HCT116 (cell line): ENCODE measurements around the gene STIM2. TPM values are rescaled to one million over a fixed set of nuclear protein-coding genes. Genes with fewer than 3 reads are reported as not detected.

Source experiments
- ATAC-seq: fragments of 200-7000 bp; cut with Tn5 transposase; 2 replicates; pipeline ENCODE4 v1.9.1; 2020; ENCODE audit warnings: mild to moderate bottlenecking, moderate library complexity
- BruUV-seq: library from RNA; stranded (reverse); fragments of 400-500 nt; replicated peaks from 2 replicates; lab custom pipeline; 2021; lab: Mats Ljungman, UMichigan
- CTCF ChIA-PET: fragments of 300-600 bp; sonication (Branson Sonifier 250); formaldehyde crosslinking; loops from one replicate; lab custom pipeline; 2021; ENCODE audit warnings: antibody characterized with exemption; lab: Charles Lee
- POLR2A ChIA-PET: fragments of 300-600, 350-600 bp; sonication (Branson Sonifier 250); formaldehyde crosslinking; loops from one replicate; lab custom pipeline; 2021; ENCODE audit warnings: antibody characterized with exemption; lab: Charles Lee
- RAD21 ChIA-PET, 2 experiments: fragments of 300-600 bp; sonication (Branson Sonifier 250); formaldehyde crosslinking; loops; one replicate each; lab custom pipeline; 2023; ENCODE audit warnings: low total read pairs in 2 of 2; ENCODE audit not compliant: uncharacterized antibody in 2 of 2, unreplicated experiment in 2 of 2, low non-redundant PET in 1 of 2; lab: Charles Lee
- DNase-seq: peaks from one replicate; pipeline ENCODE4 v3.0.0-alpha.2; 2010; ENCODE audit warnings: low read depth, low spot score
- H2AFZ ChIP-seq: fragments of 200-600 bp; shearing (Covaris generic), sonication (generic); 2 replicates; pipeline ENCODE4 v1.6.1; 2017; ENCODE audit warnings: low read depth, mixed run types, mixed read lengths, antibody characterized with exemption, low read length; ENCODE audit not compliant: poor library complexity, severe bottlenecking
- H3K27ac ChIP-seq: 2 replicates; pipeline ENCODE4 v1.5.1; 2012; ENCODE audit warnings: low read depth, low read length
- H3K27me3 ChIP-seq: fragments of 200-600 bp; sonication (generic); 2 replicates; pipeline ENCODE4 v1.6.1; 2016; ENCODE audit warnings: mixed run types, low read length, mixed read lengths; ENCODE audit not compliant: insufficient read depth
- H3K36me3 ChIP-seq, 2 experiments: fragments of 200-500 bp in 1 of 2; fragments of 200-600 bp in 1 of 2; sonication (Bioruptor generic) in 1 of 2; sonication (generic) in 1 of 2; 2 replicates each; pipeline versions ENCODE4 v1.5.1 to v1.6.1; 2014 to 2016; ENCODE audit warnings: low read length in 2 of 2, inconsistent platforms in 1 of 2, mixed read lengths in 1 of 2, mixed run types in 1 of 2; ENCODE audit not compliant: insufficient read depth in 2 of 2, control insufficient read depth in 1 of 2
- H3K4me1 ChIP-seq, 2 experiments: fragments of 200-600 bp in 1 of 2; sonication (generic) in 1 of 2; 2 replicates each; pipeline versions ENCODE4 v1.5.1 to v1.6.1; 2012 to 2017; ENCODE audit warnings: low read length in 2 of 2, inconsistent platforms in 1 of 2, mild to moderate bottlenecking in 1 of 2, mixed read lengths in 1 of 2, mixed run types in 1 of 2, moderate library complexity in 1 of 2; ENCODE audit not compliant: insufficient read depth in 2 of 2, control insufficient read depth in 1 of 2
- H3K4me2 ChIP-seq: fragments of 200-600 bp; sonication (generic); 2 replicates; pipeline ENCODE4 v1.6.1; 2017; ENCODE audit warnings: mixed run types, low read length, mixed read lengths
- H3K4me3 ChIP-seq, 2 experiments: fragments of 200-600 bp in 1 of 2; sonication (generic) in 1 of 2; replicated peaks in 1 of 2; 2 replicates each; pipeline ENCODE4 v1.5.1; 2011 to 2016; ENCODE audit warnings: low read length in 2 of 2, control low read depth in 1 of 2, low read depth in 1 of 2, mild to moderate bottlenecking in 1 of 2, mixed read lengths in 1 of 2, mixed run types in 1 of 2
- H3K79me2 ChIP-seq: fragments of 200-600 bp; sonication (generic); 2 replicates; pipeline ENCODE4 v1.6.1; 2017; ENCODE audit warnings: mild to moderate bottlenecking, mixed run types, low read length, moderate library complexity, mixed read lengths; ENCODE audit not compliant: insufficient read depth
- H3K9ac ChIP-seq: fragments of 200-600 bp; sonication (generic); 2 replicates; pipeline ENCODE4 v1.6.1; 2016; ENCODE audit warnings: low read length, mixed read lengths
- H3K9me2 ChIP-seq: fragments of 200-600 bp; sonication (generic), shearing (Covaris generic); 2 replicates; pipeline ENCODE4 v1.6.1; 2017; ENCODE audit warnings: mixed run types, mild to moderate bottlenecking, moderate library complexity; ENCODE audit not compliant: insufficient read depth
- H3K9me3 ChIP-seq, 2 experiments: fragments of 200-500 bp in 1 of 2; fragments of 200-600 bp in 1 of 2; sonication (Bioruptor generic) in 1 of 2; sonication (generic) in 1 of 2; 2 replicates each; pipeline ENCODE4 v1.6.1; 2014 to 2017; ENCODE audit warnings: low read length in 2 of 2, mixed read lengths in 2 of 2, inconsistent platforms in 1 of 2, low read depth in 1 of 2, mild to moderate bottlenecking in 1 of 2, mixed run types in 1 of 2, moderate library complexity in 1 of 2; ENCODE audit not compliant: control insufficient read depth in 1 of 2, insufficient read depth in 1 of 2
- H4K20me1 ChIP-seq: fragments of 200-600 bp; sonication (generic), shearing (Covaris generic); 2 replicates; pipeline ENCODE4 v1.6.1; 2017; ENCODE audit warnings: mixed run types, mild to moderate bottlenecking, moderate library complexity; ENCODE audit not compliant: insufficient read depth
- EZH2 ChIP-seq: fragments of 200-600 bp; sonication (generic); IDR thresholded peaks from 2 replicates; pipeline ENCODE4 v1.6.1; 2017; ENCODE audit warnings: antibody characterized with exemption, mixed run types
- RAD21 ChIP-seq: IDR thresholded peaks from 2 replicates; pipeline ENCODE4 v1.6.1; 2012; ENCODE audit warnings: low read depth, mild to moderate bottlenecking
- SRF ChIP-seq: IDR thresholded peaks from 2 replicates; pipeline ENCODE4 v1.6.1; 2012; ENCODE audit warnings: low read depth
- TCF7L2 ChIP-seq: IDR thresholded peaks from 2 replicates; pipeline ENCODE4 v1.7.0; 2011; ENCODE audit warnings: borderline replicate concordance, inconsistent platforms; ENCODE audit not compliant: insufficient read depth, insufficient read length; ENCODE audit errors: extremely low read depth
- YY1 ChIP-seq: IDR thresholded peaks from 2 replicates; pipeline ENCODE4 v1.6.1; 2011; ENCODE audit warnings: low read length, low read depth, moderate library complexity, mild to moderate bottlenecking; ENCODE audit not compliant: insufficient replicate concordance; ENCODE audit errors: extremely low read depth
- ZNF274 ChIP-seq: fragments of 200-500 bp; sonication (Bioruptor generic); IDR thresholded peaks from 2 replicates; pipeline ENCODE4 v1.6.1; 2014; ENCODE audit warnings: mild to moderate bottlenecking, low read depth, low read length, inconsistent platforms
- intact Hi-C: fragments of 100-400 bp; cut with micrococcal nuclease; formaldehyde crosslinking; loops from 2 replicates; pipeline ENCODE4 v1.10.0; 2022
- total RNA-seq: library from RNA; stranded (reverse); gene quantifications from one replicate; pipeline ENCODE4 v1.2.1, GENCODE V29; 2021; ENCODE audit not compliant: unreplicated experiment
- TF ChIP-seq, protein P1 (sequence below), 3 experiments: fragments of 200-600 bp in 1 of 3; sonication (generic) in 1 of 3; IDR thresholded peaks in 2 of 3; conservative IDR thresholded peaks in 1 of 3; 2 replicates each; pipeline ENCODE4 v1.5.1; 2012 to 2017; ENCODE audit warnings: low read depth in 2 of 3, low read length in 2 of 3, antibody characterized with exemption in 1 of 3, borderline replicate concordance in 1 of 3, control low read depth in 1 of 3, mild to moderate bottlenecking in 1 of 3, mixed read lengths in 1 of 3, mixed run types in 1 of 3, moderate library complexity in 1 of 3; ENCODE audit not compliant: insufficient read depth in 1 of 3
- TF ChIP-seq, protein P2 (sequence below): IDR thresholded peaks from 2 replicates; pipeline ENCODE4 v1.6.1; 2011; ENCODE audit warnings: mild to moderate bottlenecking, low read length, moderate library complexity; ENCODE audit not compliant: insufficient replicate concordance; ENCODE audit errors: extremely low read depth

The STIM2 gene
- total RNA-seq, 1 experiment from 2014 or later = 65.9 TPM

DNA sequence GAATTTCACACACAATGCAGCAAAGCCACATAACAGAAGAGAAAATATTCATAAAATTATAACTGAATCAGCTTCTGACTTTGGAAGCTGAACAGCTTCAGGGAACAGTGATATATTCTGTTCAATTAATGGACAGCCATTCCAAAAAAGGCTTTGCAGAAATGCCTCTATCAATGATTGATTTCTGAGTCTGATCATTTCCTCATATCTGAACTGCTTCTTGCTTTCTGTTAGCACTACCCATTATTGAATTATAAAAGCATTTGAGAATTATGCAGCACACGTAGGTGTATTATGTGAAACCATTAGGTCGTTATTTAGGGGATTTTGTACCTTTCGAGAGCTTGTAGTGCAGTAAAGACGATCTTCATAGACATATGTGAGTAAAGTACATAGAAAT, 159.6 kb downstream of the STIM2 start:
- H3K27me3 ChIP-seq = no peaks in the 10 kb centered on the region
- no peak for DNase-seq
- no peak overlapping the region for H2AFZ ChIP-seq
- ChIA-PET RAD21 (no interaction called here), POLR2A (no interaction called here)
- H3K27ac ChIP-seq = no peak overlapping the region
- H4K20me1 ChIP-seq = no peaks in the 10 kb centered on the region
- BruUV-seq = no TSS peak
- H3K9me2 ChIP-seq = no peaks in the 10 kb centered on the region
- intact Hi-C loops = no loop called here
- peaks cover 0 to 6% of the 10 kb centered on the region in 2 experiments; a peak in 2 of 4 replicates for H3K36me3 ChIP-seq
- H3K9ac ChIP-seq = no peak overlapping the region
- no peak overlapping the region for H3K4me3 ChIP-seq
- no peaks in the 10 kb centered on the region for H3K4me1 ChIP-seq
- H3K9me3 ChIP-seq = no peaks in the 10 kb centered on the region
- no peak overlapping the region for H3K4me2 ChIP-seq
- TF ChIP-seq RAD21 (no peak), TCF7L2 (no peak)
- TF ChIP-seq, protein P1, sequence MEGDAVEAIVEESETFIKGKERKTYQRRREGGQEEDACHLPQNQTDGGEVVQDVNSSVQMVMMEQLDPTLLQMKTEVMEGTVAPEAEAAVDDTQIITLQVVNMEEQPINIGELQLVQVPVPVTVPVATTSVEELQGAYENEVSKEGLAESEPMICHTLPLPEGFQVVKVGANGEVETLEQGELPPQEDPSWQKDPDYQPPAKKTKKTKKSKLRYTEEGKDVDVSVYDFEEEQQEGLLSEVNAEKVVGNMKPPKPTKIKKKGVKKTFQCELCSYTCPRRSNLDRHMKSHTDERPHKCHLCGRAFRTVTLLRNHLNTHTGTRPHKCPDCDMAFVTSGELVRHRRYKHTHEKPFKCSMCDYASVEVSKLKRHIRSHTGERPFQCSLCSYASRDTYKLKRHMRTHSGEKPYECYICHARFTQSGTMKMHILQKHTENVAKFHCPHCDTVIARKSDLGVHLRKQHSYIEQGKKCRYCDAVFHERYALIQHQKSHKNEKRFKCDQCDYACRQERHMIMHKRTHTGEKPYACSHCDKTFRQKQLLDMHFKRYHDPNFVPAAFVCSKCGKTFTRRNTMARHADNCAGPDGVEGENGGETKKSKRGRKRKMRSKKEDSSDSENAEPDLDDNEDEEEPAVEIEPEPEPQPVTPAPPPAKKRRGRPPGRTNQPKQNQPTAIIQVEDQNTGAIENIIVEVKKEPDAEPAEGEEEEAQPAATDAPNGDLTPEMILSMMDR (IDR thresholded peaks at IDR 0.05 in 2 of 3, conservative IDR thresholded peaks at IDR 0.05 in 1 of 3; ENCODE audit: borderline replicate concordance in 1 of 3, insufficient read depth in 1 of 3, low read depth in 2 of 3, low read length in 2 of 3) = no peak
- TF ChIP-seq, all 23 proteins: peak for 0
- no peak for ATAC-seq
- CTCF ChIA-PET = no interaction called here
- no peaks in the 10 kb centered on the region for H3K79me2 ChIP-seq

DNA sequence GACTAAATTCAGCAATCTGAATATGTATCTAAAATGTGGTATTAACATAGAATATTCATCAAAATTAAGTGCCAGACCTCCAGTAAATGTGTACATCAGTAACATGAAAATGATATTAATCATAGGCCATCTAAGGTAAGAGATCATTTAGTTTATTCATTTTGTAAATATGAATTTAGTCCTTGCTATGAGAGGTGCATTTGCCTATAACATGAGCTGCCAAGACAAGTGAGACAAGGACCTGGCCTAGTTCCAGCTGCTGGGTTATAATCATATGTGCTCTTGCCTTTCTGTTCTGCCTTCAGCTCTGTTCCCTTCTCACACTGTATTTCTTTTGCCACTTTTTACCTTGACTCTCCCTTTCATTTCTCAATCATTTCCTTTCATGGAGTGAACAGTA, 160.0 kb downstream of the STIM2 start:
- POLR2A ChIA-PET = no interaction called here

More for the DNA sequence above, 160.0 kb downstream of the STIM2 start:
- ChIA-PET CTCF (no interaction called here), RAD21 (no interaction called here)
- Histone ChIP-seq H3K36me3 (peaks cover 0 to 6% of the 10 kb centered on the region in 2 experiments; a peak in 2 of 4 replicates), H2AFZ (no peak overlapping the region), H3K4me1 (no peaks in the 10 kb centered on the region), H3K9me3 (no peaks in the 10 kb centered on the region), H3K27ac (no peak overlapping the region), H3K79me2 (no peaks in the 10 kb centered on the region), H3K4me2 (no peak overlapping the region), H3K9me2 (no peaks in the 10 kb centered on the region), H3K27me3 (no peaks in the 10 kb centered on the region), H3K4me3 (no peak overlapping the region), H4K20me1 (no peaks in the 10 kb centered on the region), H3K9ac (no peak overlapping the region)
- ATAC-seq (no peak), DNase-seq (no peak)
- intact Hi-C loops = no loop called here
- BruUV-seq = no TSS peak
- no peak for TF ChIP-seq EZH2
- TF ChIP-seq YY1 = no peak
- no peak for TF ChIP-seq SRF
- TF ChIP-seq, protein P2, sequence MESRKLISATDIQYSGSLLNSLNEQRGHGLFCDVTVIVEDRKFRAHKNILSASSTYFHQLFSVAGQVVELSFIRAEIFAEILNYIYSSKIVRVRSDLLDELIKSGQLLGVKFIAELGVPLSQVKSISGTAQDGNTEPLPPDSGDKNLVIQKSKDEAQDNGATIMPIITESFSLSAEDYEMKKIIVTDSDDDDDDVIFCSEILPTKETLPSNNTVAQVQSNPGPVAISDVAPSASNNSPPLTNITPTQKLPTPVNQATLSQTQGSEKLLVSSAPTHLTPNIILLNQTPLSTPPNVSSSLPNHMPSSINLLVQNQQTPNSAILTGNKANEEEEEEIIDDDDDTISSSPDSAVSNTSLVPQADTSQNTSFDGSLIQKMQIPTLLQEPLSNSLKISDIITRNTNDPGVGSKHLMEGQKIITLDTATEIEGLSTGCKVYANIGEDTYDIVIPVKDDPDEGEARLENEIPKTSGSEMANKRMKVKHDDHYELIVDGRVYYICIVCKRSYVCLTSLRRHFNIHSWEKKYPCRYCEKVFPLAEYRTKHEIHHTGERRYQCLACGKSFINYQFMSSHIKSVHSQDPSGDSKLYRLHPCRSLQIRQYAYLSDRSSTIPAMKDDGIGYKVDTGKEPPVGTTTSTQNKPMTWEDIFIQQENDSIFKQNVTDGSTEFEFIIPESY = no peak
- TF ChIP-seq ZNF274 = no peak
- TF ChIP-seq RAD21 = no peak
